ENCODE measurements around the gene MYBPH.

Gene MYBPH

DNA sequence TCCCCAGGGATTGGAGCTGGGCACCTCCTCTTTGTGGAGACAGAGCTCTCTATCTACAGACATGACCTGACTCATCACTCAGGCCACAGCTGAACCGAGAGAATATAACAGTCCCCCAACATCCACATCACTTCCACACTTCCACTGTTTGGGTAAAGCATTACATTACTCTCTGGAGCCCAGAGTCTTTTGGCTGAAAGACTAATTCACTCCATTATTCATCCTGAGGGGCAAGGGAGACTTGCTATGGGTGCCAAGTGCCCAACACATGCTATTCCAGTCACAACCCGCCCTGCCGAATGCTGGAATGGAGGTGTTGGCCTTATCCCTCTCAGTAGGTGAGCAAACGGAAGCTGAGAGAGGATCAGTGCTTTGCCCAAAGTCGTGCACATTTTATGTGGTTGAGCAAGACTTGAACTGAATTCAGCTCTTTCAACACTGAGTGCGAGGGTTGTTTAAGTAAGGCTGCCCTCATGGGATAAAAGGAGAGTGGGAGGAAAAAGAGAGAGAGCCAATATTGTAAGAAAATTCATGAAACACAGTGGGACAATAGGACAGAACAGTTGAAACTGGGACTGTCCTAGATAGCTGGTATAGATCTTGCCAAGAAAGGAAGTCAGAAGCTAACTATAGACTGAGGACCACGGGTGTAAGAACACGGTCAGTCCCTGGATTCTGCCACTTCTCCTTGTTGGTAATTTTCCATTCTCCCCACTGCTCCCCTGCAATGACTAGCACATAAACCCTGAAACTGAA, 24.4 kb upstream of the MYBPH start:
- DNase-seq (ENCODE audit: low spot score), result peak; percentile 78

DNA sequence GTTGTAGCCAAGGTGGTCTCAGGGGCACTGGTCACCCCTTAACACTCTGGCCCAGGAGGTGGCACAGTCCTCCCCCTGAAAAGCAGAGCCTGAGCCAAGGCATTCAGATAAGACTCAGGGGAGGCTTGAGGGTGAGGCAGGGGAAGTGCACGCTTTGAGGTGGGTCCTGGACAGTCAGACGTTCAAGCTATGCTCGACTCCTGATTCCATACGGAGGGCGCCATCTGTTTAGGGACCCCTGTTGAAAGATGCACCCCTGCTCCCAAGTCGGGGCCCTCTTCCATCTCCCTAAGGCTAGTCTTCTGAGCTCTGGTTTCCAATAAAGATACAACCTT, 23.8 kb upstream of the MYBPH start:
- no peak for DNase-seq (ENCODE audit: low spot score)

DNA sequence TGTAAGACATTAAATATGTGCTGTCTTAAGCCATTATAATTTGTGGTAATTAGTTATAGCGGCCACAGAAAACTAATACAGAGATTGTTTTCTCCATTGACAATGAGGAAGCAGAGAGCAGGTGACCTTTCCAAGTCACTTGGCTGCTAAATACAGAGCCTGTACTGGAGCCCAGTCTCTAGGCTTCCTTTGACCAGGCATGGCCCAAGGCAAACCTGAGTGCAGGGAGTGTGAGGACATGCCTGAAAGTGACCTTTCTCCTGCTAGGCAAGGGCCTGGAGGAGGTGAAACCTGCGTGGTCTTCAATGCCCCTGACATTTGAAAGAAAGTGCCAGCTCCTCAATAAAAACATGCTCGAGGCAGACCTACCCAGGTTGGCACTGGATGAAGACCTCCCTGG, 23.4 kb upstream of the MYBPH start:
- no peak for DNase-seq (ENCODE audit: low spot score)

DNA sequence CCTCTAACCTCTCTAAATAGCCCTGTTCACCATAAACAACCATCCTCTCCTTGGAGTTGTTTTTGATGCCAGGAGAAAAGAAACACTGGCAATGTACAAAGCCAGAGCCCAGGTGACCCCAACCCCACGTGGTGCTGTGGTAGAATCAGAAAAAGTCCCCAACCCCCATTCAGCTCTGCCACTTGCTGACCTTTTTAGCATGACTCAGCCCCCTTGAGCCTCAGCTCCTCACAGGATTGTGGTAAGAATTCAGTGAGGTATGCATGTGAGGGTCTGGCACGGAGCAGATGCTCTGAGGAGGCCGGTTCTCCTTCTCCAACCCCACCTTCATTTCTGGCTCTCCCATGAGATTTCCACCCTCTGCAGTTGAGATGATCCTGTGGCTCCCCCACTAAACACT, 22.0 kb upstream of the MYBPH start:
- peak; percentile 81 for DNase-seq (ENCODE audit: low spot score)

DNA sequence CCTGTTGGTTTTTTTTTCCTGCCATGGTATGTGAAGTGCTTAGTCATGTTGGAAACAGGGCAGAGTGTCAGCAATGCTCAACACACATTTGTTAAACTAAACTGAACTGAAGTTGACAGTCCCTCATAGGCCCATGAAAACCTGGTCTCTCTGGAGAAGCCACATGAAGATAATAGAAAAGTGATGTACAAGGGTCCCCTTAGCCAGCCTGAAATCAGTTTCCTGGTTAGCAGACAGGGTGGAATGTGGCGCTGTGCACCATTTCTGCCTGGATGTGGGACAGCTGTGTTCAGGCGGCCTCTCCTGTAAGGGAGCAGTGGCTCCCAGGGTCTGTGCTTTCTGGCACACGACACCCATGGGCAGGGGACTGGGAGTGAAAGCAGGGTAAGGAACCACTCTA, 20.7 kb upstream of the MYBPH start:
- no peak for DNase-seq (ENCODE audit: low spot score)

DNA sequence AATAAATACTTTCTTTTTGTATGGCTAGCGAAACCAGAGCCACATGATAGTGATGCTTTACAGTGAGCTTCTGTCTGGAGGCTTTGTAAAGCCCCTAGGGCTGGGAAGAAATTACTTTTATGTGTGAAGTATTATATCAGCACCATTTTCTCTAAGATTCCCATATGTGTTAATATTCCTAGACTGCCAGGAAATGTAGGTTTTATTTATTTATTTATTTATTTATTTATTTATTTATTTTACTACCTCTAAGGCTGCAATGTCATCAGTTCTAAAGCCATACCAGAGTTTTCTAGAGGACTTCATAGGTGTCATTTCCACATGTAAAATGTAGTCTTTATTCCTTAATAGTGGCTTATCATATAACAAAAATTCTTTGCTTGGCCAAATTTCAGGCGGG, 15.3 kb upstream of the MYBPH start:
- no peak for DNase-seq (ENCODE audit: low spot score)

DNA sequence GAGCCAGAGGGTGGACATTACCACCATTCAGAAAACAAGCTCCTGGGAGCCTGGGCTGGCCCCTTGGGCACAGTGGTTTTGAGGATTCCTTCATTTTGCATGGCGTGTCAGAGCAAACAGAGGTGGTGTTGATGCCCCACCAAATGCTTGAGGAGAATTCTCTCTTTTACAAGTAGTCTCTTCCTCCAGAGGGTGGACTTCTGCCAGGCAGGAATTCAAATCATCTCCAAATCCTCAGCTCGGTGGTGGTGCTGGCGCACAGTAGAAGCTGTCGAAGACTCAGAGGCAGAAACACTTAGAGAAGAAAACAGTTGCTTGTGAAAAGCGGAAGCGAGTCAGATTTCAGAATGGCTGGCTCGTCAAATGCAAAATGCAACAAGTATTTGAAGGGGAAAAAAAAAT, 14.3 kb upstream of the MYBPH start:
- DNase-seq (ENCODE audit: low spot score), result no peak

DNA sequence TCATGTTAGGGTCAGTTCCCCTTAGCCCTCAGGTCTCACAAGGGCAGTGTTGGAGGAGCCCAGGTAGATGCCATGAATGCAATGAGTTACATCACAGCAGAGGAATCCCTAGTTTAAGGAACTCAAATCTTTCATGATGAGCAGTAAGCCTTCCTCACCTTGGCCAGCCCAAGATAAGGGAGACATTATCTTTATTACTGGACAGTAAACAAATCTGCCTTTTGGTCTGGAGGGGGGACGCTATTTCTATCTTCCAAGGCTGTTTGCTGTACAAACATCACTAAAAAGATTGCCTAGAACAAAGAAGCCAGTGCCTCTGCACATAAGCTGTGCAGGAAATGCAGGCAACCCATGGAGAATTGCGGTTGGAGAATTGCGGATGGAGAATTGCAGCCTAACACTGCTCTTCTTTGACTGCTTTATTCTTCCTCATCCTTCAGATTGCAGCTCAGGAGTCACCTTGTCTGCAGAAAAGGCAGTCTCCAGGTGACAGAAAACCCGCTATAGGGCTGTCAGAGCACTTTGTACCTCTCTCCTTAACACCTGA, 13.1 kb upstream of the MYBPH start:
- no peak for DNase-seq (ENCODE audit: low spot score)

DNA sequence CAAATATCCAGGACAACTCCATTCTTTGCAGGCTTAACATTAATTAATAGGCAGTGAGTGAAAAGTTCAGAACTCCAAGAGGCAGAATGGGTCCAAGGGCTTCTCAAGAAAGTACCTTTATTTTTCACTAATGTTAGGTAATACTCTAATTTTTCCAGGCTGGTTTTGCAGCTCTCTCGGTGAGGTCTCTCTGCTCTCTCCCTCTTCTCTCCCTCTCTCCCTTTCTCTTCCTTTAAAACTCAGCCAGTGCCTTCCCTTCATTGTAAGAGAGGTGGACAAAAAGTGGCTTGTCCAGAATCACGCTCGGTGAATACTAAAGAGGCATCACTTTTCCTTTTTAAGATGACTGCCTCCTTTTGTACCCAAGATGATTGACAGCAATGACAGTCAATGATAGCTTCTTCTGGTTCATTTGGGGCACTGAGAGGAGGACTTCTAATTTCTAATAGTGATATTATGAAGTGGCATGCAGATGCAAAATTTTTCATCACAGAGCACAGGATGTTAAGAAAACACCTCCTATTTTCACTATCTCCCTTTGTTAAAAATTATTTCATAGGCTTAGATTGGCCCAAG, 12.2 kb upstream of the MYBPH start:
- DNase-seq (ENCODE audit: low spot score), result no peak

DNA sequence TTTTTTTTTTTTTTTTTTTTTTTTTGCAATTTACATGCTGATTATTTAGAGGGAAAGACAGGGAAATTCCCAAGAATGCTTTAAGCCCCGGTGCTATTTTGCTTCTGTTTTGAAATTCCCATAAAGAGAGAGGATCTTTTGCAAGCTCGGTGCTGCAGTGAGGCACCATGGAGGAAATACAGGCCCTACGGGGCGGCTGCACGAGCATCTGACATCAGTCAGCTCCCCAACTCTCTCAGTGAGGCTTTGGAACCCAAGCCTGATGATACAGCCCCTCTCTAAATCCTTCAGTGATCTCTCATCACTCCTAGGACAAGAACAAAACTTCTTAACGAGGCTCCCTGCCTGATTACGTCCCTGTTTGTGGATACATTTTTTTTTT, 11.7 kb upstream of the MYBPH start:
- DNase-seq (ENCODE audit: low spot score), result no peak

DNA sequence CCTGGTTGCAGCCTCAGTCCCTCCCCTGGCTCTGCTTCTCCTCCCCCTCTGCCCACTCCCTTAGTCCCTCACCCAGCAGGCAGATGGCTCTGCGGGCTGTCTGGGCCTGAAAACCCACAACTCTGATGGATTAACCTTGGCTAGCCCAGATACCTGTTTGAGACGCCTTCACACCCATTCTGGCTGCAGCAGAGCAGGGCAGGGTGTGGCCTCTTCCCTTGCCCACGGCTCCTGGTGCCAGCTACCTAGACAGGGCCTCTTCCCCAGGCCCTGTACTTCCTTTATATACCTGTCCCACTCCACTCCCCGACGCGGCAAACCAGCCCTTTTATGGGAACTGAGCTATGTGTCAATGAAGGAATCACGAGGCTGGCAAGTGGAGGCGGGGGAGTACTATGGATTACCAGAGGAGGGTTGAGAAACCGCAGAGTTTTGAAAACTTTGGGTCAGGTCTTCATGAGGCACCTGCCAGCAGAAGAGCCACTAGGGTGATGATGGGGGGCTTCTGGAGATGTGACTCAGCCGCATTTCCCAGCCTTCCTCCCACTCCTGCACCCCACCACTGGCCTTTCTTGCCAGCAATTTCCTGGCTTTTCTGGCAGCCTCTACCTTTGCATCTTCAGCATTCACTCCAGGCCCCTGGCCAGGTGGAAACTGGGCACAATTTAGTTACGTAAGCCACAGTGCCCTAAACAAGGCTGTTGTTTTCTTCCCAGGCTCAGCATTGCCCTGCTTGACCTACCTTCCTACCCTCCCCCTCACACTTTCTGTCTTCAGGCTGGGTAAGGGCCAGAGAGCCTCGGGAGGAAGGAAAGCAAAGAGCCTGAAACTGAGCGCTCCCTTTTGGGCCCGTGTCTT, 11.0 kb upstream of the MYBPH start, which contains the start of gene CHI3L1:
Gene CHI3L1 (minus strand): TSS at position 259 of the 858 bp plus-strand sequence. CDS start 81 bp downstream, at position 178.
- no peak for DNase-seq (ENCODE audit: low spot score)

DNA sequence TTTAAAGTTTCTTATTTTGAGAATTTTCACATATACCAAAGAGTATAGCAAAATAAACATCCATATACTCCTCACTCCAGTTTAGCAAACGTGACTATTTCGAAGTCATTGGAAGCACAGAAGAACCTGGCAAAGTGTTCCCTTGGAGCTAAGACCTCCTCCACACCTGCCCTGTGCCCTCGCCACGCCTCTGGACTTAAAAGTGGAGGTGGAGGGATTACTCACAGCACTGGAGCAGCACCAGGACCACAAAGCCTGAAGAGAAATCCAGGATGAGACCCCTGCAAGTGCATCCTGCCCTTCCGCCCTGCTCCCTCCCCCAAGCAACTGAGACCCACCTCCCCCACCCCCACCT, 10.4 kb upstream of the MYBPH start:
- DNase-seq (ENCODE audit: low spot score), result no peak

DNA sequence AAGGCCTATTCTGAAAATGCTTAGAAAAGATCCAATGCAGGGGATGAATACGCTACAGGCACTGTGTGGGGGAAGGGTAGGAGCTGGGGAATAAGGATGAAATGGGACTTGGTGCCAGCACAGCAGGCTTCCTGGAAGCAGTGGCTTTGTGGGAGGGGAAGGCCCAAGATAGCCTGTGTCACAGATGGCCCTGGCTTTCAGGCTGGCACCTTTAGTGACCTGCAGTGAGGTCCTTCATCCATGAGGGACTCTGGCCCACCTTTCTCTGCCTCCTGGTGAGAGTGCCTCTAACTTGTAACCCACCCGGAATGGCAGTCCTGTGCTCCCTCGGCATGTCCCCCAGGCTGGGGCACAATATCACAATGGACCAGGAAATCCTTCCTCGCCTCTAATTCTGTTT, 10.0 kb upstream of the MYBPH start:
- no peak for DNase-seq (ENCODE audit: low spot score)

DNA sequence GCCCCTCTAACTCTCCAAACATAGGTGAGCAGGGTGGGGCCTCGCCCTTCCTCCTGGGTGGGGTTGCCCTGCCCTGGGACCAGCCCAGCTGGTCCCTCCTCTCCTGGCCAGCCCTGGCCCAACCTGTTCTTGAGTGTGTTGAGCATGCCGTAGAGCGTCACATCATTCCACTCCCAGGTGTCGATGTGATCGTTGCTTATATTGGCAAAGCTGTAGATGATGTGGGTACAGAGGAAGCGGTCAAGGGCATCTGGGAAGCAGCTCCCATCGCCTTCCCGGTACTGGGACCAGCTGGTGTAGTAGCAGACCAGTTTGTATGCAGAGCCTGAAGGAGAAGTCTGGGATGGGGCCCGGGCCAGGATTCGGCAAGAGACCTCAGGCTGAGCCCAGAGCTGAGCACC, 9.4 kb upstream of the MYBPH start:
- no peak for DNase-seq (ENCODE audit: low spot score)

DNA sequence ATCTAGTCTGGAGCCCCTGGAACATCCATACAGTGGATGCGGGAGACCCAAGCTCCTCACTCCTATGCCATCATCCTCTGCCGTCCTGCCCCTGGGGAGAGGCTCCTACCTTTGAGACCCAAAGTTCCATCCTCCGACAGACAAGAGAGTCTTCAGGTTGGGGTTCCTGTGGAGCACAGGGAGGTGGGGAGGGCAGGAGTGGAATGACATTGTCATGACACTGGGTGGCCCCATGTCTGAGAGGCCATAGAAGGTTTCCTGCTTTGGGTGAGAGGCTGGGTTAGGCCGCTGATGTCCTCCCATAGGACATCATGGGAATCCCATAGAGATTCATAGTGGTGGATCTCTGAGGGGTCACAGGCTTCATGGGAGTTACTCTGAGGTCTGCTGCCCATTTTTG, 8.8 kb upstream of the MYBPH start:
- DNase-seq (ENCODE audit: low spot score), result no peak

DNA sequence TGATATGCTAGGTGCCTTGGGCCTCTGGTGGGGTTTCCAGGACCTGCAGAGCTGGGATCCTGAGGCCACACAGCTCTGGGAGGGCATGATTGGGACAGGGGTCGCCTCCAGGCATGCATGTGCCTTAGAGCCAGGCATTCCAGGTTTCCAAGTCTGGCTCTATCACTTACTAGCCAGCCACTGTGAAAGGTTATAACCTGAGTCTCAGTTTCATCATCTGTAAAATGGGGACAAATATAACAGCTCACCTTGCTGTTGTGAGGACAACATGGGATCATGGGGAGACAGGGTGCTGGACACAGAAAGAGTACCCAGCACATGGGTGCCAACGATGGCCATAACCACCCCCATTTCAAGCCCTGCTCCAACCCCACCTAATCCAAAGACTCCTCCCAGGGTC, 8.2 kb upstream of the MYBPH start:
- DNase-seq (ENCODE audit: low spot score), result no peak

DNA sequence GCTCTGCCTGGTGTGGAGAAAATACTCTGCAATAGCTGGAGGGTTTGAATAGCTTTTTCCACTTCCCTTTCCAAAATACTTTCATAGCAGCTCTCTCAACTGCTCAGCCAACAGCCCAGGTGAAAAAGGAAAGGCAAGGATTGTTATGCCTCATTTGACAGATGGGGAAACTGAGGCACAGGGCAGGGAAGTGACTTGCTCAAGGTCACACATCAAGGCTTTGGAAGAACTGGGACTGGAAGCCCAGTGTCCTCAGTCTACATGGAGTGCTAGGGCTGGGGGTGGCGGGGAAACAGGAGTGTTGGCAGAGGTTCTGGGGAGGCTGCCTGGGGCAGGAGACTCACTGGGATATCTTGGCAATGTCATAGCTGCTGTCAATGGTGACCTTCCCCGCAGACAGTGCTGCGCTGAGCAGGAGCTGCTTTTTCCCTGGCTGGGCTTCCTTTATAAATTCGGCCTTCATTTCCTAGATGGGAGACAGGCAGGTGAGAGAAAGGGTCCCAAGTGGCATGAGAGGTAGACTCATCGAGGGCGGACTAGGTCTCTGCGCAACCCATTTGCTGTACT, 6.8 kb upstream of the MYBPH start:
- no peak for DNase-seq (ENCODE audit: low spot score)

DNA sequence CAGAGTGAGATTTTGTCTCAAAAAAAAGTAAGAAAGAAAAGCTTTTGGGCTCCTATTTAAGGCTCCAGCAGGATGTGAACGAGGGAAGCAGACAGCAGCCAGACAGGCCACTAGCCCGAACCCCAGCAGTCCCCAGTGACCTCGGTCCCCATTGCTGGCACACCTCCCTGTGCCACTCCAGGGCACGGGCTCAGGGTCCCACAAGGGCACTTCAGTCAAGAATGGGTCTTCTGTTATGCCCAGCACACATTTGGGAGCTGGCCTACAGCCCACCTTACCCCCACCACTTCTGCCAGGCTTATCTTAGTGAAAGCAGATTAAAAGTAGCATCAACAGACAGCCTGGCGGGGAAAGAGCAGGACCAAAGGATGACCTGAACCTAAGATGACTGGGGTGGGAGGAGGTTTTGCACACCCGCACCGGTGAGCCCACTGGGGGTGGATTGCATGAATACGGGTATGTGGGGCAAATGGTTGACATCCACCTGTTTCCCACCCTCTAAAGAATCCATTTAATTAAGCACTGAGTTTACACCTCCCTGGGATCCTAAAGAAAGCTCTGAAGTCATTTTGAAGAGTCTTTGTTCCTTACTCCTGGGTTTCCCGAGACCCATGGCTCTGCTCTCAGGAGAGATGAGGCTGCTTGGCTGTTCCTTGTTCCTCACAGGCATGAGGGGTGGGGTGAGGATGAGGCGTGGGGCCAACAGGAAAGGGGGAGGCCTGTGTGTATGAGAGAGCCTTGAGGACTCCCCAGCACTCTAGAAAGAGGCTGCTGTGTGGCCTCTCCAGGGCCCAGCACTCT, 6.2 kb upstream of the MYBPH start:
- DNase-seq (ENCODE audit: low spot score), result no peak

DNA sequence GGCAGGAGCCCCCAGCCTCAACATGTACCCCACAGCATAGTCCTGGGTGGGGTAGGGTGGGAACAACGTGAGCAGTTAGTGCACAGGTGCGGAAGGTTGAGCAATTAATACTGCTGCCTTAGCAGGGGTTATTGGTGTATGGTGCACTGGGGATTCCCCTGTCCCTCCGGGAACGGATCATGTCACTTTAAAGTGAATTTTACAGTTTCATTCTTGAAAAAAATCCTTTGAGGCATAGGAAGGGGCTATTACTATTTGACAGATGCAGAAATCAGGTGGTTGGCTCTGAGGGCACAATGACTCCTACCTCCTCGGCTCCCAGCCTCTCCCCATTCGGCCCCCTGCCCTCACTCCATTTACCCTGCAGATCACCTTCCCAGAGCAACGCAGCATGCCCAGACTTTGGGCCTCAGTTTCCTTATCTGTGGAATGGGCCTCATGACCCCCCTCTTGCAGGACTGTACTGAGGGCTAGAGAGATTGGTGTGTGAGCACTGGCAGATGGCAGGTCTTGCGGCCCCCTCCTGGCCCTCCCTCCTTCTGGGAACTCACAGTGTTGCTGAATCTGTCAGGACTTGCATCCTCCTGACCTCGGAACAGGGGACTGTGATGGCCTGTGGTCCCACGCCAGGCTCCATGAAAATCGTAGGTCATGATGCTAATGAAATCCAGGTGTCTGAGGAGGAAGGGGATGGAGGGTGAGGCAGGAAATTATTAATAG, 5.1 kb upstream of the MYBPH start:
- no peak for DNase-seq (ENCODE audit: low spot score)

DNA sequence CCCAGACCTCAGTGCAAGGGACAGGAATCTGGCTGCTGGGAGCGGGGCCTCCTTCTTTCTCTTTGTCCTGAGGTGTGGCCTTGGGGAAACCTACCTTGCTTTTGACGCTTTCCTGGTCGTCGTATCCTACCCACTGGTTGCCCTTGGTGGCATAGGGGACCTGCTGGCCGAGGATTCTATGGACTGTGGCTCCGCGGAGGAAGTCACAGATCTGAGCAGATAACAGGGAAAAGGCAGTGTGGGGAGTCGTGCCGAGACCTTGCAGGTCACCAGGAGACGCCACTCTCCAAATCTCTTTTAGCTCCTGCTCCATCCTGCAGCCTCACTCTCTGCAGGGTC, 4.0 kb upstream of the MYBPH start:
- DNase-seq (ENCODE audit: low spot score), result no peak

Data from GM03348 (cell line).